ENCODE measurements around the gene GCC2. TPM values are rescaled to one million over a fixed set of nuclear protein-coding genes. Genes with fewer than 3 reads are reported as not detected.
A peak's percentile ranks its signal among the peaks of the same experiment; 100 is the strongest.

GCC2 gene
- total and polyA plus RNA-seq, 2 of the 13 experiments (the other 11 are each of a cell fraction or from before 2014, with no cell fraction given): 17.6 to 22.5 TPM

GRCh38 chr2:108492364-108492763 is 43.4 kb downstream of the GCC2 start (continued):
- TF ChIP-seq CHCHD3 (CRISPR knock-in tag; IDR thresholded peaks at IDR 0.05) (no peak), SRSF1 (optimal IDR thresholded peaks at IDR 0.05; ENCODE audit: low read depth, low read length) (no peak), TEAD3 (CRISPR knock-in tag; optimal IDR thresholded peaks at IDR 0.05; ENCODE audit: borderline replicate concordance) (peak; percentile 42), FOXA1 (IDR thresholded peaks at IDR 0.05) (no peak), FOXA1 (CRISPR knock-in tag; IDR thresholded peaks at IDR 0.05) (0 out of 2 replicates have a peak, but pooled peaks have one; percentile 4), ZNF292 (CRISPR knock-in tag; IDR thresholded peaks at IDR 0.05; ENCODE audit: borderline replicate concordance, low read depth) (no peak), CBX5 (CRISPR knock-in tag; IDR thresholded peaks at IDR 0.05; ENCODE audit: borderline replicate concordance) (no peak), SKI (IDR thresholded peaks at IDR 0.05; ENCODE audit: partially characterized antibody) (peak; percentile 47), CREB1 (IDR thresholded peaks at IDR 0.05) (no peak), CREB1 (CRISPR knock-in tag; IDR thresholded peaks at IDR 0.05) (0 out of 2 replicates have a peak, but pooled peaks have one; percentile 18), SAP130 (CRISPR knock-in tag; IDR thresholded peaks at IDR 0.05; ENCODE audit: low read depth) (0 out of 2 replicates have a peak, but pooled peaks have one; percentile 19), ZNF230 (CRISPR knock-in tag; IDR thresholded peaks at IDR 0.05) (no peak), NFE2 (CRISPR knock-in tag; IDR thresholded peaks at IDR 0.05) (0 out of 2 replicates have a peak, but pooled peaks have one; percentile 27), PHF21A (CRISPR knock-in tag; IDR thresholded peaks at IDR 0.05) (no peak), GATAD2A (CRISPR knock-in tag; IDR thresholded peaks at IDR 0.05) (peak; percentile 42; the same call in 1 of the 2 replicates), ZNF235 (CRISPR knock-in tag; IDR thresholded peaks at IDR 0.05; ENCODE audit: borderline replicate concordance) (no peak), JUND (CRISPR knock-in tag; IDR thresholded peaks at IDR 0.05) (peak; percentile 47; the same call in 1 of the 2 replicates), ZNF251 (CRISPR knock-in tag; IDR thresholded peaks at IDR 0.05) (no peak), GTF2F1 (IDR thresholded peaks at IDR 0.05; ENCODE audit: low read length) (no peak), KLF15 (CRISPR knock-in tag; IDR thresholded peaks at IDR 0.05; ENCODE audit: borderline replicate concordance) (no peak), IKZF4 (CRISPR knock-in tag; IDR thresholded peaks at IDR 0.05; ENCODE audit: borderline replicate concordance, low read depth, not compliant biosample characterization) (no peak), FOSL2 (CRISPR knock-in tag; IDR thresholded peaks at IDR 0.05) (peak; percentile 94), IRF2 (CRISPR knock-in tag; IDR thresholded peaks at IDR 0.05) (no peak), TFAP4 (IDR thresholded peaks at IDR 0.05; ENCODE audit: borderline replicate concordance, low read depth) (no peak), EEA1 (CRISPR knock-in tag; IDR thresholded peaks at IDR 0.05; ENCODE audit: borderline replicate concordance) (no peak), JUN (CRISPR knock-in tag; IDR thresholded peaks at IDR 0.05) (no peak)
- TF ChIP-seq, protein P1, sequence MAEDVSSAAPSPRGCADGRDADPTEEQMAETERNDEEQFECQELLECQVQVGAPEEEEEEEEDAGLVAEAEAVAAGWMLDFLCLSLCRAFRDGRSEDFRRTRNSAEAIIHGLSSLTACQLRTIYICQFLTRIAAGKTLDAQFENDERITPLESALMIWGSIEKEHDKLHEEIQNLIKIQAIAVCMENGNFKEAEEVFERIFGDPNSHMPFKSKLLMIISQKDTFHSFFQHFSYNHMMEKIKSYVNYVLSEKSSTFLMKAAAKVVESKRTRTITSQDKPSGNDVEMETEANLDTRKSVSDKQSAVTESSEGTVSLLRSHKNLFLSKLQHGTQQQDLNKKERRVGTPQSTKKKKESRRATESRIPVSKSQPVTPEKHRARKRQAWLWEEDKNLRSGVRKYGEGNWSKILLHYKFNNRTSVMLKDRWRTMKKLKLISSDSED (CRISPR knock-in tag; IDR thresholded peaks at IDR 0.05): no peak
- TF ChIP-seq, protein P2, sequence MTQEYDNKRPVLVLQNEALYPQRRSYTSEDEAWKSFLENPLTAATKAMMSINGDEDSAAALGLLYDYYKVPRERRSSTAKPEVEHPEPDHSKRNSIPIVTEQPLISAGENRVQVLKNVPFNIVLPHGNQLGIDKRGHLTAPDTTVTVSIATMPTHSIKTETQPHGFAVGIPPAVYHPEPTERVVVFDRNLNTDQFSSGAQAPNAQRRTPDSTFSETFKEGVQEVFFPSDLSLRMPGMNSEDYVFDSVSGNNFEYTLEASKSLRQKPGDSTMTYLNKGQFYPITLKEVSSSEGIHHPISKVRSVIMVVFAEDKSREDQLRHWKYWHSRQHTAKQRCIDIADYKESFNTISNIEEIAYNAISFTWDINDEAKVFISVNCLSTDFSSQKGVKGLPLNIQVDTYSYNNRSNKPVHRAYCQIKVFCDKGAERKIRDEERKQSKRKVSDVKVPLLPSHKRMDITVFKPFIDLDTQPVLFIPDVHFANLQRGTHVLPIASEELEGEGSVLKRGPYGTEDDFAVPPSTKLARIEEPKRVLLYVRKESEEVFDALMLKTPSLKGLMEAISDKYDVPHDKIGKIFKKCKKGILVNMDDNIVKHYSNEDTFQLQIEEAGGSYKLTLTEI (CRISPR knock-in tag; conservative IDR thresholded peaks at IDR 0.05): no peak
- TF ChIP-seq, protein P3, sequence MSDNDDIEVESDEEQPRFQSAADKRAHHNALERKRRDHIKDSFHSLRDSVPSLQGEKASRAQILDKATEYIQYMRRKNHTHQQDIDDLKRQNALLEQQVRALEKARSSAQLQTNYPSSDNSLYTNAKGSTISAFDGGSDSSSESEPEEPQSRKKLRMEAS (IDR thresholded peaks at IDR 0.05): no peak
- TF ChIP-seq, protein P4, sequence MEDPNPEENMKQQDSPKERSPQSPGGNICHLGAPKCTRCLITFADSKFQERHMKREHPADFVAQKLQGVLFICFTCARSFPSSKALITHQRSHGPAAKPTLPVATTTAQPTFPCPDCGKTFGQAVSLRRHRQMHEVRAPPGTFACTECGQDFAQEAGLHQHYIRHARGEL (CRISPR knock-in tag; IDR thresholded peaks at IDR 0.05): no peak
